Mesenchymal stem cell (in vitro differentiated cells and primary cell): ENCODE measurements around the gene CA11.
A peak's percentile ranks its signal among the peaks of the same experiment; 100 is the strongest.

ENCODE experiments used
- DNase-seq: peaks from one replicate; pipeline ENCODE4 v3.0.0-alpha.2; 2013
- H2AFZ ChIP-seq: one replicate; pipeline ENCODE4 v1.6.1; 2013; ENCODE audit warnings: low read depth, mild to moderate bottlenecking, control low read depth, inconsistent platforms, low read length, moderate library complexity
- H2AK5ac ChIP-seq: 2 replicates; pipeline ENCODE4 v1.6.1; 2013; ENCODE audit warnings: low read length, moderate library complexity, mild to moderate bottlenecking, inconsistent platforms; ENCODE audit not compliant: severe bottlenecking
- H2BK120ac ChIP-seq: one replicate; pipeline ENCODE4 v1.6.1; 2013; ENCODE audit warnings: low read depth, mild to moderate bottlenecking, inconsistent platforms, low read length, moderate library complexity
- H2BK12ac ChIP-seq, 2 experiments: one replicate each; pipeline ENCODE4 v1.6.1; 2013; ENCODE audit warnings: inconsistent platforms in 2 of 2, low read length in 2 of 2, mild to moderate bottlenecking in 2 of 2, moderate library complexity in 2 of 2, control low read depth in 1 of 2
- H2BK15ac ChIP-seq: one replicate; pipeline ENCODE4 v1.6.1; 2013; ENCODE audit warnings: mild to moderate bottlenecking, low read depth, inconsistent platforms; ENCODE audit not compliant: poor library complexity, severe bottlenecking
- H2BK5ac ChIP-seq: 2 replicates; pipeline ENCODE4 v1.6.1; 2013; ENCODE audit warnings: low read depth, mild to moderate bottlenecking, low read length, control low read depth, inconsistent platforms; ENCODE audit not compliant: poor library complexity, severe bottlenecking
- H3K14ac ChIP-seq, 2 experiments: one replicate each; pipeline ENCODE4 v1.6.1; 2013; ENCODE audit warnings: inconsistent platforms in 2 of 2, low read length in 2 of 2, control low read depth in 1 of 2, mild to moderate bottlenecking in 1 of 2, moderate library complexity in 1 of 2
- H3K18ac ChIP-seq, 2 experiments: one replicate each; pipeline ENCODE4 v1.6.1; 2013; ENCODE audit warnings: inconsistent platforms in 2 of 2, low read length in 2 of 2, control low read depth in 1 of 2, low read depth in 1 of 2, mild to moderate bottlenecking in 1 of 2
- H3K23ac ChIP-seq, 2 experiments: one replicate each; pipeline ENCODE4 v1.6.1; 2013; ENCODE audit warnings: inconsistent platforms in 2 of 2, low read length in 2 of 2, mild to moderate bottlenecking in 2 of 2, moderate library complexity in 2 of 2, control low read depth in 1 of 2
- H3K27ac ChIP-seq: 2 replicates; pipeline ENCODE4 v1.5.1; 2013; ENCODE audit warnings: mild to moderate bottlenecking, moderate library complexity, low read length, control low read depth, inconsistent platforms; ENCODE audit not compliant: poor library complexity, severe bottlenecking
- H3K27me3 ChIP-seq, 2 experiments: 2 replicates each; pipeline versions ENCODE4 v1.6.1 to v1.7.0; 2013; ENCODE audit warnings: low read length in 2 of 2, mild to moderate bottlenecking in 2 of 2, moderate library complexity in 2 of 2, control low read depth in 1 of 2, inconsistent platforms in 1 of 2; ENCODE audit not compliant: control insufficient read depth in 1 of 2, insufficient read depth in 1 of 2
- H3K36me3 ChIP-seq, 2 experiments: 2 replicates each; pipeline versions ENCODE4 v1.6.1 to v1.7.0; 2013; ENCODE audit warnings: low read length in 2 of 2, control low read depth in 1 of 2, inconsistent platforms in 1 of 2, low read depth in 1 of 2, mild to moderate bottlenecking in 1 of 2; ENCODE audit not compliant: insufficient read depth in 2 of 2, control insufficient read depth in 1 of 2
- H3K4ac ChIP-seq, 2 experiments: one replicate each; pipeline ENCODE4 v1.6.1; 2013; ENCODE audit warnings: inconsistent platforms in 2 of 2, low read length in 2 of 2, mild to moderate bottlenecking in 2 of 2, moderate library complexity in 2 of 2, control low read depth in 1 of 2, low read depth in 1 of 2
- H3K4me1 ChIP-seq: 2 replicates; pipeline ENCODE4 v1.6.1; 2013; ENCODE audit warnings: low read depth, low read length, control low read depth; ENCODE audit not compliant: control insufficient read depth, insufficient read depth
- H3K4me2 ChIP-seq: 2 replicates; pipeline ENCODE4 v1.6.1; 2013; ENCODE audit warnings: low read length, mild to moderate bottlenecking, inconsistent platforms; ENCODE audit not compliant: poor library complexity, severe bottlenecking
- H3K4me3 ChIP-seq, 2 experiments: 2 replicates each; pipeline versions ENCODE4 v1.5.1 to v1.7.0; 2013; ENCODE audit warnings: low read length in 2 of 2, mild to moderate bottlenecking in 2 of 2, control low read depth in 1 of 2, low read depth in 1 of 2; ENCODE audit not compliant: insufficient read depth in 1 of 2
- H3K79me1 ChIP-seq: replicated peaks from 2 replicates; pipeline ENCODE4 v1.6.1; 2013; ENCODE audit warnings: mild to moderate bottlenecking, control low read depth, low read length, inconsistent platforms; ENCODE audit not compliant: poor library complexity, severe bottlenecking
- H3K9ac ChIP-seq: 2 replicates; pipeline ENCODE4 v1.7.0; 2013; ENCODE audit warnings: mild to moderate bottlenecking, low read length, moderate library complexity
- H3K9me3 ChIP-seq: 2 replicates; pipeline ENCODE4 v1.7.0; 2013; ENCODE audit warnings: mild to moderate bottlenecking, low read length; ENCODE audit not compliant: control insufficient read depth
- H4K8ac ChIP-seq: one replicate; pipeline ENCODE4 v1.6.1; 2013; ENCODE audit warnings: inconsistent platforms, mild to moderate bottlenecking, low read length, moderate library complexity
- H4K91ac ChIP-seq: one replicate; pipeline ENCODE4 v1.6.1; 2013; ENCODE audit warnings: mild to moderate bottlenecking, low read length, inconsistent platforms
- WGBS: methylation state at CpG from one replicate; pipeline ENCODE4 v1.1.7; 2013; ENCODE audit warnings: mixed read lengths; 5-methylcytosine and 5-hydroxymethylcytosine counted together

The CA11 gene

GRCh38 chr19:48631225-48631624 lies 14.8 kb downstream of the CA11 start:
- 76% methylated on average over 3 of the region's 3 CpGs for WGBS
- H3K4me3 ChIP-seq = no peak overlapping the region
- peaks cover 0 to 4% of the 10 kb centered on the region in 2 experiments for H3K27me3 ChIP-seq
- peaks cover 56% of the 10 kb centered on the region for H3K4me1 ChIP-seq
- peak overlapping the region; percentile 25 to 40 for H3K4ac ChIP-seq
- no peak overlapping the region for H3K27ac ChIP-seq
- peaks cover under 1% of the 10 kb centered on the region for H3K79me1 ChIP-seq
- H3K18ac ChIP-seq = peak overlapping the region; percentile 57 to 77
- peak overlapping the region; percentile 21 for H2BK120ac ChIP-seq
- H3K9me3 ChIP-seq = no peaks in the 10 kb centered on the region
- no peak overlapping the region for H3K9ac ChIP-seq
- no peak overlapping the region for H2BK15ac ChIP-seq
- peaks cover 25 to 33% of the 10 kb centered on the region in 2 experiments for H3K36me3 ChIP-seq
- peak overlapping the region; percentile 57 for H4K91ac ChIP-seq
- H4K8ac ChIP-seq = peak overlapping the region; percentile 22
- H2AK5ac ChIP-seq = peak overlapping the region; percentile 7
- DNase-seq = no peak
- no peak overlapping the region for H2BK5ac ChIP-seq
- no peak overlapping the region for H3K4me2 ChIP-seq
- no peak overlapping the region for H3K14ac ChIP-seq
- H2BK12ac ChIP-seq = peak overlapping the region in 1 of 2 experiments; percentile 1
- H2AFZ ChIP-seq = no peak overlapping the region
- no peak overlapping the region for H3K23ac ChIP-seq

GRCh38 chr19:48630296-48631063 lies 15.5 kb downstream of the CA11 start:
- peak overlapping the region; percentile 76 for H2BK120ac ChIP-seq
- peak overlapping the region; percentile 85 for H4K8ac ChIP-seq
- H3K14ac ChIP-seq = peak overlapping the region in 1 of 2 experiments; percentile 31
- peak overlapping the region; percentile 57 to 77 for H3K18ac ChIP-seq
- peak; percentile 73 for DNase-seq
- H3K79me1 ChIP-seq = peaks cover 5% of the 10 kb centered on the region
- peak overlapping the region; percentile 50 for H2BK15ac ChIP-seq
- peaks cover 54% of the 10 kb centered on the region for H3K4me1 ChIP-seq
- no peak overlapping the region for H3K27ac ChIP-seq
- no peaks in the 10 kb centered on the region for H3K9me3 ChIP-seq
- H2BK5ac ChIP-seq = no peak overlapping the region
- no peaks in the 10 kb centered on the region for H3K27me3 ChIP-seq
- H2AK5ac ChIP-seq = no peak overlapping the region
- H3K4me3 ChIP-seq = no peak overlapping the region
- peak overlapping the region in 1 of 2 experiments; percentile 86 for H3K23ac ChIP-seq
- H3K4me2 ChIP-seq = peak overlapping the region; percentile 59
- peak overlapping the region; percentile 30 to 57 for H2BK12ac ChIP-seq
- H4K91ac ChIP-seq = peak overlapping the region; percentile 71
- peaks cover 29 to 40% of the 10 kb centered on the region in 2 experiments for H3K36me3 ChIP-seq
- peak overlapping the region; percentile 10 to 40 for H3K4ac ChIP-seq
- 5% methylated on average over 39 of the region's 47 CpGs for WGBS
- H3K9ac ChIP-seq = no peak overlapping the region
- peak overlapping the region; percentile 6 for H2AFZ ChIP-seq

- Histone ChIP-seq H2AK5ac (no peak overlapping the region), H3K4ac (peak overlapping the region; percentile 3 to 46), H3K9ac (no peak overlapping the region), H3K9me3 (no peaks in the 10 kb centered on the region), H3K4me3 (no peak overlapping the region), H3K4me2 (no peak overlapping the region), H3K14ac (no peak overlapping the region), H3K36me3 (peaks cover 29 to 40% of the 10 kb centered on the region in 2 experiments), H3K4me1 (peaks cover 51% of the 10 kb centered on the region), H2BK5ac (no peak overlapping the region), H2AFZ (no peak overlapping the region), H2BK12ac (peak overlapping the region; percentile 51 to 57), H4K8ac (peak overlapping the region; percentile 85), H3K27me3 (no peaks in the 10 kb centered on the region), H3K18ac (peak overlapping the region; percentile 46 to 49), H3K79me1 (peaks cover 11% of the 10 kb centered on the region), H2BK15ac (peak overlapping the region; percentile 30), H4K91ac (peak overlapping the region; percentile 56), H3K23ac (no peak overlapping the region), H3K27ac (no peak overlapping the region), H2BK120ac (peak overlapping the region; percentile 76)
- DNase-seq = peak; percentile 71
- 40% methylated on average over 48 of the region's 48 CpGs for WGBS
Measured at GRCh38 chr19:48629599-48630295, 16.2 kb downstream of the CA11 start.

- Histone ChIP-seq H3K36me3 (peaks cover 29 to 40% of the 10 kb centered on the region in 2 experiments), H3K4me1 (peaks cover 52% of the 10 kb centered on the region), H3K4me3 (no peak overlapping the region), H2BK15ac (no peak overlapping the region), H3K4me2 (no peak overlapping the region), H3K4ac (peak overlapping the region in 1 of 2 experiments; percentile 22), H2BK5ac (no peak overlapping the region), H3K9ac (no peak overlapping the region), H2BK12ac (peak overlapping the region in 1 of 2 experiments; percentile 42), H2AFZ (no peak overlapping the region), H3K9me3 (no peaks in the 10 kb centered on the region), H3K27ac (no peak overlapping the region), H3K23ac (no peak overlapping the region), H3K14ac (no peak overlapping the region), H3K18ac (peak overlapping the region in 1 of 2 experiments; percentile 49), H2BK120ac (no peak overlapping the region), H2AK5ac (no peak overlapping the region), H4K91ac (no peak overlapping the region), H3K27me3 (no peaks in the 10 kb centered on the region), H4K8ac (no peak overlapping the region), H3K79me1 (peaks cover 11% of the 10 kb centered on the region)
- 97% methylated on average over 22 of the region's 22 CpGs for WGBS
- DNase-seq = no peak
Measured at GRCh38 chr19:48629297-48629598, 16.7 kb downstream of the CA11 start.
